GM12878 (cell line): Measurements from ENCODE around the gene HOXB3. TPM values are rescaled to one million over a fixed set of nuclear protein-coding genes. Genes with fewer than 3 reads are reported as not detected.

Experiments used
- BACH1 ChIP-seq: fragments of 450-650 bp; IDR thresholded peaks from 2 replicates; pipeline ENCODE4 v1.6.1; 2017; ENCODE audit warnings: mild to moderate bottlenecking, borderline replicate concordance
- MEF2B ChIP-seq: fragments of 450-650 bp; IDR thresholded peaks from 2 replicates; pipeline ENCODE4 v1.6.1; 2018; ENCODE audit warnings: mild to moderate bottlenecking, moderate library complexity; ENCODE audit not compliant: partially characterized antibody, poor library complexity, severe bottlenecking
- SP1 ChIP-seq: IDR thresholded peaks from one replicate; pipeline ENCODE4 v1.6.1; 2011; ENCODE audit warnings: low read depth, low read length
- SUZ12 ChIP-seq: fragments of 200-600 bp; sonication (generic); IDR thresholded peaks from one replicate; pipeline ENCODE4 v1.6.1; 2018; ENCODE audit warnings: antibody characterized with exemption, mild to moderate bottlenecking; ENCODE audit not compliant: unreplicated experiment
- polyA plus RNA-seq, 11 experiments: library from polyadenylated mRNA; depleted of rRNA in 4 of 11; unstranded in 6 of 11; stranded (reverse) in 5 of 11; fragments of >200 nt; fragmentation: Nextera tagmentation in 4 of 11; fragmentation: Illumina TruSeq in 1 of 11; extraction: Ambion mirVana in 4 of 11; extraction: Trizol in 1 of 11; gene quantifications; 1 replicate in 1 of 11; 2 replicates in 10 of 11; pipeline versions ENCODE4 v1.2.1 to v1.2.3, GENCODE V29; 2011 to 2016; ENCODE audit warnings: inconsistent platforms in 2 of 11, missing spikeins in 2 of 11, low read depth in 1 of 11
- total RNA-seq, 4 experiments: library from RNA; depleted of rRNA in 3 of 4; stranded (reverse); fragments of >200 nt in 3 of 4; fragmentation: Illumina TruSeq in 1 of 4; extraction: Trizol in 1 of 4; gene quantifications; 2 replicates each; pipeline versions ENCODE4 v1.2.1 to v1.2.3, GENCODE V29; 2013 to 2021
- TF ChIP-seq, protein P1 (sequence below): fragments of 450-650 bp; IDR thresholded peaks from 2 replicates; pipeline ENCODE4 v1.6.1; 2017; ENCODE audit warnings: mild to moderate bottlenecking, low read depth, inconsistent platforms; ENCODE audit not compliant: poor library complexity, severe bottlenecking
- TF ChIP-seq, protein P2 (sequence below): fragments of 450-650 bp; formaldehyde crosslinking; IDR thresholded peaks from 2 replicates; pipeline ENCODE4 v1.4.0; 2022; ENCODE audit warnings: mild to moderate bottlenecking, moderate library complexity

The HOXB3 gene
- total and polyA plus RNA-seq, 10 of the 15 experiments (the other 5 are each of a cell fraction or from before 2014, with no cell fraction given): 0.19 to 7.7 (median 2.9) TPM

DNA sequence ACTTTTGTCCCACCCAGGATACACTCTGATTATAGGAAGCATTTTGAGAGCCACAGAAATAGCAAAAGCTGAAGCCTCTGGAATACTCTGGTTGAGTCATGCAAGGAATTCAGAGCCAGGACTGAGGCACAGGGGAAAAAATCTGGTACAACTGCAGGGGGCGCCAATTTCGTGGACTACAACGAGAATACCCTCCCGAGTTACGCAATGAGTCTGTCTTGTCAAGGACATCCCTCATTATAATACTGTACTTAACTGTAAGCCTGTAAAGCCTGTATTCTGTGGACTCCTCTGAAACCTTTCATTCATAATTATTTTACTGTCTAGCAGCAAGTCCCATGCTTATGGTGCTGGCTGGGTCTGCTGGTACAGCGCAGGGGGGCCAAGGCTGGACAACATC, 67.0 kb downstream of the HOXB3 start (continued):
- TF ChIP-seq, protein P1, sequence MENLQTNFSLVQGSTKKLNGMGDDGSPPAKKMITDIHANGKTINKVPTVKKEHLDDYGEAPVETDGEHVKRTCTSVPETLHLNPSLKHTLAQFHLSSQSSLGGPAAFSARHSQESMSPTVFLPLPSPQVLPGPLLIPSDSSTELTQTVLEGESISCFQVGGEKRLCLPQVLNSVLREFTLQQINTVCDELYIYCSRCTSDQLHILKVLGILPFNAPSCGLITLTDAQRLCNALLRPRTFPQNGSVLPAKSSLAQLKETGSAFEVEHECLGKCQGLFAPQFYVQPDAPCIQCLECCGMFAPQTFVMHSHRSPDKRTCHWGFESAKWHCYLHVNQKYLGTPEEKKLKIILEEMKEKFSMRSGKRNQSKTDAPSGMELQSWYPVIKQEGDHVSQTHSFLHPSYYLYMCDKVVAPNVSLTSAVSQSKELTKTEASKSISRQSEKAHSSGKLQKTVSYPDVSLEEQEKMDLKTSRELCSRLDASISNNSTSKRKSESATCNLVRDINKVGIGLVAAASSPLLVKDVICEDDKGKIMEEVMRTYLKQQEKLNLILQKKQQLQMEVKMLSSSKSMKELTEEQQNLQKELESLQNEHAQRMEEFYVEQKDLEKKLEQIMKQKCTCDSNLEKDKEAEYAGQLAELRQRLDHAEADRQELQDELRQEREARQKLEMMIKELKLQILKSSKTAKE: no peak
- TF ChIP-seq MEF2B (no peak), SUZ12 (no peak), BACH1 (no peak), SP1 (no peak)
- TF ChIP-seq, protein P2, sequence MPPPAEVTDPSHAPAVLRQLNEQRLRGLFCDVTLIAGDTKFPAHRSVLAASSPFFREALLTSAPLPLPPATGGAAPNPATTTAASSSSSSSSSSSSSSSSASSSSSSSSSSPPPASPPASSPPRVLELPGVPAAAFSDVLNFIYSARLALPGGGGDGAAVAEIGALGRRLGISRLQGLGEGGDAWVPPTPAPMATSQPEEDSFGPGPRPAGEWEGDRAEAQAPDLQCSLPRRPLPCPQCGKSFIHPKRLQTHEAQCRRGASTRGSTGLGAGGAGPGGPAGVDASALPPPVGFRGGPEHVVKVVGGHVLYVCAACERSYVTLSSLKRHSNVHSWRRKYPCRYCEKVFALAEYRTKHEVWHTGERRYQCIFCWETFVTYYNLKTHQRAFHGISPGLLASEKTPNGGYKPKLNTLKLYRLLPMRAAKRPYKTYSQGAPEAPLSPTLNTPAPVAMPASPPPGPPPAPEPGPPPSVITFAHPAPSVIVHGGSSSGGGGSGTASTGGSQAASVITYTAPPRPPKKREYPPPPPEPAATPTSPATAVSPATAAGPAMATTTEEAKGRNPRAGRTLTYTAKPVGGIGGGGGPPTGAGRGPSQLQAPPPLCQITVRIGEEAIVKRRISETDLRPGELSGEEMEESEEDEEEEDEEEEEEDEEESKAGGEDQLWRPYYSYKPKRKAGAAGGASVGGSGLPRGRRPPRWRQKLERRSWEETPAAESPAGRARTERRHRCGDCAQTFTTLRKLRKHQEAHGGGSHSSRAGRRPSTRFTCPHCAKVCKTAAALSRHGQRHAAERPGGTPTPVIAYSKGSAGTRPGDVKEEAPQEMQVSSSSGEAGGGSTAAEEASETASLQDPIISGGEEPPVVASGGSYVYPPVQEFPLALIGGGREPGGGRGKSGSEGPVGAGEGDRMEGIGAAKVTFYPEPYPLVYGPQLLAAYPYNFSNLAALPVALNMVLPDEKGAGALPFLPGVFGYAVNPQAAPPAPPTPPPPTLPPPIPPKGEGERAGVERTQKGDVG (CRISPR knock-in tag): no peak
